Measurements from ENCODE around the gene MACROD1.

- TF ChIP-seq CTCF (IDR thresholded peaks at IDR 0.05; ENCODE audit: low read depth, low read length) (no peak), POLR2A (IDR thresholded peaks at IDR 0.05; ENCODE audit: extremely low read depth, insufficient read length) (no peak), MYC (IDR thresholded peaks at IDR 0.05; ENCODE audit: low read depth, low read length) (no peak)
- TF ChIP-seq, protein P1, sequence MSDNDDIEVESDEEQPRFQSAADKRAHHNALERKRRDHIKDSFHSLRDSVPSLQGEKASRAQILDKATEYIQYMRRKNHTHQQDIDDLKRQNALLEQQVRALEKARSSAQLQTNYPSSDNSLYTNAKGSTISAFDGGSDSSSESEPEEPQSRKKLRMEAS (IDR thresholded peaks at IDR 0.05; ENCODE audit: low read depth, low read length): no peak
These were observed 42.3 kb upstream of the MACROD1 start for GRCh38 chr11:64208086-64208795.
